HFF-Myc (cell line): Measurements from ENCODE around the gene SKAP2.

ENCODE experiments used
- DNase-seq: peaks from one replicate; pipeline ENCODE4 v3.0.0-alpha.2; 2011; ENCODE audit warnings: low read depth; ENCODE audit errors: extremely low read depth
- H3K4me3 ChIP-seq: replicated peaks from 2 replicates; pipeline ENCODE4 v1.5.1; 2011; ENCODE audit warnings: low read depth, mild to moderate bottlenecking, control low read depth, low read length
- TF ChIP-seq, protein P1 (sequence below): IDR thresholded peaks from 2 replicates; pipeline ENCODE4 v1.5.1; 2012; ENCODE audit warnings: mild to moderate bottlenecking, low read depth, low read length, control low read depth; ENCODE audit errors: missing control alignments

SKAP2 gene

GRCh38 chr7:26864309-26865093 is at the start of gene SKAP2:
TSS of gene SKAP2 (minus strand) at chr7:26864590. CDS start at chr7:26864429, 161 bp downstream.
- H3K4me3 ChIP-seq: peak within 1 kb of the TSS; percentile 71
- TF ChIP-seq, protein P1, sequence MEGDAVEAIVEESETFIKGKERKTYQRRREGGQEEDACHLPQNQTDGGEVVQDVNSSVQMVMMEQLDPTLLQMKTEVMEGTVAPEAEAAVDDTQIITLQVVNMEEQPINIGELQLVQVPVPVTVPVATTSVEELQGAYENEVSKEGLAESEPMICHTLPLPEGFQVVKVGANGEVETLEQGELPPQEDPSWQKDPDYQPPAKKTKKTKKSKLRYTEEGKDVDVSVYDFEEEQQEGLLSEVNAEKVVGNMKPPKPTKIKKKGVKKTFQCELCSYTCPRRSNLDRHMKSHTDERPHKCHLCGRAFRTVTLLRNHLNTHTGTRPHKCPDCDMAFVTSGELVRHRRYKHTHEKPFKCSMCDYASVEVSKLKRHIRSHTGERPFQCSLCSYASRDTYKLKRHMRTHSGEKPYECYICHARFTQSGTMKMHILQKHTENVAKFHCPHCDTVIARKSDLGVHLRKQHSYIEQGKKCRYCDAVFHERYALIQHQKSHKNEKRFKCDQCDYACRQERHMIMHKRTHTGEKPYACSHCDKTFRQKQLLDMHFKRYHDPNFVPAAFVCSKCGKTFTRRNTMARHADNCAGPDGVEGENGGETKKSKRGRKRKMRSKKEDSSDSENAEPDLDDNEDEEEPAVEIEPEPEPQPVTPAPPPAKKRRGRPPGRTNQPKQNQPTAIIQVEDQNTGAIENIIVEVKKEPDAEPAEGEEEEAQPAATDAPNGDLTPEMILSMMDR: no peak
- peak; percentile 95 for DNase-seq

GRCh38 chr7:26912933-26913536 is 48.6 kb upstream of the SKAP2 start:
- H3K4me3 ChIP-seq: no peak overlapping the region
- no peak for DNase-seq
- TF ChIP-seq, protein P1: no peak

GRCh38 chr7:26912338-26912737 is 47.9 kb upstream of the SKAP2 start:
- TF ChIP-seq, protein P1: no peak
- no peak for DNase-seq
- H3K4me3 ChIP-seq: no peak overlapping the region

- TF ChIP-seq, protein P1: no peak
- DNase-seq: peak; percentile 3
- H3K4me3 ChIP-seq: no peak overlapping the region
These were observed 45.8 kb upstream of the SKAP2 start for GRCh38 chr7:26910221-26910620.

GRCh38 chr7:26900251-26900650 is 35.9 kb upstream of the SKAP2 start:
- DNase-seq: no peak
- no peak overlapping the region for H3K4me3 ChIP-seq
- TF ChIP-seq, protein P1: no peak

- TF ChIP-seq, protein P1: no peak
- H3K4me3 ChIP-seq: no peak overlapping the region
- no peak for DNase-seq
These were observed 35.1 kb upstream of the SKAP2 start for GRCh38 chr7:26899519-26899918.
